Activated CD4-positive, alpha-beta T cell treated with anti-CD3 and anti-CD28 coated beads, Interleukin-2, amount 50 U/mL, for 24 hours (primary cell): Measurements from ENCODE around the gene CUL1.

Experiments used
- DNase-seq, 2 donors: peaks; one replicate each; pipeline ENCODE4 v3.0.0-alpha.2; 2020; ENCODE audit warnings: low read depth in 1 of 2, low spot score in 1 of 2

Gene CUL1

DNA sequence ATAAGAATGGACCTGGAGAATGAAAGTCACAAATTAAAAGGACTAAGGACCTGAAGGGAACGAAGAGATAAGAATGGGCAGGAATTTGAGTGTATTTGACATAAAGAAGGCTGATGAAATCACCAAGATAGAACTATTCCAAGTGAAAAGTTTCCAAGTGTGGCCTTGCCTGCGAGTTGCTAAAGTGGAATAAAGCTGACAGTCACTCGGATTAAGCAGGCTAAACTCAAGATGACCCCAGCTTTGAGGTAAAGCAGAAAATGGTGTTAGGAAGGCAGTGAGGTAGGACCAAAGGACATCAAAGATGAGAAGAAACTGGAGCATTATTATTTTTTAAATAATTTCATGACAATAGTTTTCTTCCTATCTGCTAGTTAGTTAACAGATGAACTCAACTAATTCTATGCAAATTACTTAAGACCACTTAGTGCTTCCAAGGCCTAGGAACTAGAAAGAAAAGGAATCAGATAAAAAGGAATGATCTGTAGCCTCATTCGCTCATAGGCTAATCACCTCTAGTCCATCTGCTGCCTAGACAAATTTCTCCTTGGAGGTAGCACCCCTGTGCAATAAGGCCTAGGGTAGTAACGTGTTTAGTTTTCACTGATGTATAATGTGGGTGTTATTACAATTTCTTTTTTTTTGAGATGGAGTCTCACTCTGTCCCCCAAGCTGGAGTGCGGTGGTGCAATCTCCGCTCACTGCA, 150.8 kb downstream of the CUL1 start:
- no peak for DNase-seq

DNA sequence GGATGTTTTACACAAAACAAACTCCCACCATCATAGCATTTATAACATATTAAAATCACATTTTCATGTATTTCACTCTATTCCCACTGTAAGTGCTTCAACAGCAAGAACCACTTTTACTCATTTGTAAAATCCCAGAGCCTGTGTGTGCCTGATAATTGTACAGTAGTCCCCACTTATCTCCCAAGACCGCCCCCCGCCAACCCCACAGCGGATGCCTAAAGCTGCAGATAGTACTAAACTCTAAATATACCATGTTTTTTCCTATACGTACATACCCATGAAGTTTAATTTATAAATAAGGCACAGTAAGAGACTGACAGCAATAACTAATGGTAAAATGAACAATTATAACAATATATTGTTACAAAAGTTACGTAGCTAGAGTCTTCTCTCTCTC, 151.9 kb downstream of the CUL1 start:
- no peak for DNase-seq
